ENCODE measurements around the gene MRPL24. TPM values are rescaled to one million over a fixed set of nuclear protein-coding genes. Genes with fewer than 3 reads are reported as not detected.

MRPL24 gene
- total RNA-seq, 2 donors from 2014 or later: 55.0 to 67.1 TPM

- no peak for DNase-seq (ENCODE audit: low spot score)
- Histone ChIP-seq H3K4me3 (no peak overlapping the region), H3K27ac (no peak overlapping the region), H3K9me3 (no peaks in the 10 kb centered on the region), H3K36me3 (no peaks in the 10 kb centered on the region), H3K4me1 (replicated peaks) (peaks cover 8% of the 10 kb centered on the region), H3K27me3 (replicated peaks; ENCODE audit: insufficient read depth) (peaks cover 4% of the 10 kb centered on the region)
- TF ChIP-seq CTCF (IDR thresholded peaks at IDR 0.05) (no peak), POLR2AphosphoS5 (IDR thresholded peaks at IDR 0.05) (no peak), POLR2A (IDR thresholded peaks at IDR 0.05) (no peak)
- WGBS: 17% methylated on average over 10 of the region's 10 CpGs
- intact Hi-C loops (cut with DNase I): loop anchor here (1.0 to 10.0 kb wide), 2 partner anchors 35 to 175 kb away; partner anchors contain the start of gene NTRK1
Observed at GRCh38 chr1:156689953-156690674, 50.8 kb downstream of the MRPL24 start.

DNA sequence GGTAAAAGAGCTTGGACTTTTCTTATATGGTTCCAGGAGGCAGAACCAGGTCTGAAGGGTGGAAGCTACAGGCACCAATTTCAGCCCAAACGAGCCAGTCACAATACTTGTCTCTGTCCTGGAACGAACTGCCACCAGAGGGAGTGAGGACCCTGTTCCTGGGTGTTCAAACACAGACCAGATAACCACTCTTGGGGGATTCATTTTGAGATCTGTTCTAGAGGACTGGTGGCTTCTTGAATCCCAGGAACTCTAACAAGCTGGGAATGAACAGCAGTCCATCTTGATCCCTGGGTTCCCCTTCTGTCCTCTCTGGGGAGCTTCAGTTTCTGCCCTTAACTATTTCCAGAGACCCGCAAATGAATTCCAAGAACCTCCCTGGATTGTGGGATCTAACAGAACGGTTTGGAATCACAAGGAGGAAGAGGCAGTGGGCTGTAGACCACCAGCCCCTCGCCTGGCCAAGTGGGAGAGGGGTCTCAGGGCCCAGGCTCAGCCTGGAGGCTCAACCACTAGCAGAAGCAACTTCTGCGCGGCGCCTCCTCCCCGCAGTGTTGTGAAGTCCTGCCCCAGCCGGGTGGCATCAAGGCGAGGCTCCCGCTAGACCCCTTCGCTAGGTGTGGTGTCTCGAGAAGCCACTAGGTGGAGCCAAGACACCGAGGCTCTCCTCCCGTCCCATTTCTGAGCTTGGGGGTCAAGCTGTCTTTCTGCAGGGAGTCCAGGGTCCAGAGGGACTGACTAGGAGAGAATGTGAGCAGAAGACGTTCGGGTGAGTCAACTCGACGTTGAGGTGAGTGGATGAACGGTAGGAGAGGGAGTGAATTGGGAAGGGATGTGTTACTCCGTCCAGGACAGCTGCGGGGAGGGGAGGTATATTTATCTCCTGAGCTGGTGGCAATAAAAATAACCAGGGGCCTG lies 51.6 kb downstream of the MRPL24 start:
- Histone ChIP-seq H3K27me3 (replicated peaks; ENCODE audit: insufficient read depth) (peaks cover 4% of the 10 kb centered on the region), H3K27ac (no peak overlapping the region), H3K36me3 (no peaks in the 10 kb centered on the region), H3K4me3 (no peak overlapping the region), H3K4me1 (replicated peaks) (peaks cover 8% of the 10 kb centered on the region), H3K9me3 (no peaks in the 10 kb centered on the region)
- intact Hi-C loops (cut with DNase I): no loop called here
- DNase-seq (ENCODE audit: low spot score): peak; percentile 68
- under 1% methylated on average over 22 of the region's 23 CpGs for WGBS
- peak; percentile 10 for TF ChIP-seq POLR2A (IDR thresholded peaks at IDR 0.05)
- TF ChIP-seq POLR2AphosphoS5 (IDR thresholded peaks at IDR 0.05): peak; percentile 54
- peak; percentile 79 to 97 (median 92) for TF ChIP-seq CTCF (IDR thresholded peaks at IDR 0.05)

Other genes starting within 250 kb of the MRPL24 start
- 100 to 1,000 TPM in 1 of 2 donors, 10 to 100 TPM in 1; 52.1 to 128 TPM for gene MEF2D, start 240.3 kb downstream of the MRPL24 start, total RNA-seq
- 1 to 10 TPM; 1.5 to 3.0 TPM for gene IQGAP3, start 168.5 kb downstream of the MRPL24 start, total RNA-seq
- not detected for gene TTC24, start 161.4 kb downstream of the MRPL24 start, total RNA-seq
- 100 to 1,000 TPM; 118 to 188 TPM for gene NAXE, start 149.3 kb downstream of the MRPL24 start, total RNA-seq
- gene GPATCH4, start 139.6 kb downstream of the MRPL24 start, total RNA-seq: 10 to 100 TPM; 20.9 to 27.5 TPM
- 10 to 100 TPM in 1 of 2 donors, 1 to 10 TPM in 1; 6.1 to 10.2 TPM for gene HAPLN2, start 121.7 kb downstream of the MRPL24 start, total RNA-seq
- 1 to 10 TPM in 1 of 2 donors, not detected in 1; 4.9 TPM for gene BCAN, start 99.0 kb downstream of the MRPL24 start, total RNA-seq
- gene NES, start 63.7 kb downstream of the MRPL24 start, total RNA-seq: 10 to 100 TPM; 11.2 to 33.4 TPM
- 10 to 100 TPM; 27.3 to 30.8 TPM for gene CRABP2, start 35.5 kb downstream of the MRPL24 start, total RNA-seq
- gene METTL25B, start 12.6 kb downstream of the MRPL24 start, total RNA-seq: 10 to 100 TPM; 62.0 to 69.5 TPM
- 10 to 100 TPM; 19.4 to 34.4 TPM for gene ISG20L2, start 12.3 kb downstream of the MRPL24 start, total RNA-seq
- gene HDGF, start 10.6 kb upstream of the MRPL24 start, total RNA-seq: 100 to 1,000 TPM; 124 to 156 TPM
- 10 to 100 TPM; 33.0 to 61.5 TPM for gene PRCC, start 26.4 kb upstream of the MRPL24 start, total RNA-seq
- gene SH2D2A, start 75.8 kb upstream of the MRPL24 start, total RNA-seq: under 1 TPM in 1 of 2 donors, not detected in 1; 0.80 TPM
- 1 to 10 TPM in 1 of 2 donors, under 1 TPM in 1; 0.18 to 3.0 TPM for gene INSRR, start 118.0 kb upstream of the MRPL24 start, total RNA-seq
- gene NTRK1, start 119.8 kb upstream of the MRPL24 start, total RNA-seq: 10 to 100 TPM in 1 of 2 donors, under 1 TPM in 1; 0.59 to 31.4 TPM
- 10 to 100 TPM in 1 of 2 donors, 1 to 10 TPM in 1; 3.6 to 20.0 TPM for gene PEAR1, start 152.6 kb upstream of the MRPL24 start, total RNA-seq
- 1 to 10 TPM in 1 of 2 donors, not detected in 1; 3.7 TPM for gene LRRC71, start 179.5 kb upstream of the MRPL24 start, total RNA-seq

All from prostate gland (tissue), 2 donors.